Erythroblast (primary cell): Measurements from ENCODE around the gene DPP10.

Experiments used
- GATA1 ChIP-seq: IDR thresholded peaks from 2 replicates; pipeline ENCODE4 v1.6.1; 2011; ENCODE audit warnings: low read depth, mild to moderate bottlenecking, control low read depth, low read length, moderate library complexity
- POLR2A ChIP-seq: IDR thresholded peaks from 2 replicates; pipeline ENCODE4 v1.6.1; 2011; ENCODE audit warnings: mild to moderate bottlenecking, low read length

- no peak for TF ChIP-seq POLR2A
- TF ChIP-seq GATA1 = no peak
These were observed 25.9 kb downstream of the DPP10 start for GRCh38 chr2:114468343-114468742.
